ENCODE measurements around the gene SLC1A6.
"Not testable (repeated sequence)": the region's sequence is repeated elsewhere in the genome, so short reads cannot be mapped to it uniquely, and the experiment has no call there.

SLC1A6 gene

GRCh38 chr19:14954071-14954655 is 25.5 kb downstream of the SLC1A6 start:
- DNase-seq: no peak

GRCh38 chr19:14952767-14953166 is 26.9 kb downstream of the SLC1A6 start:
- no peak for DNase-seq

GRCh38 chr19:14950421-14950820 is 29.2 kb downstream of the SLC1A6 start:
- DNase-seq: no peak

GRCh38 chr19:14949876-14950275 is 29.8 kb downstream of the SLC1A6 start:
- DNase-seq: no peak

- not testable (repeated sequence) for DNase-seq
These were observed 30.3 kb downstream of the SLC1A6 start for GRCh38 chr19:14949413-14949812.

- no peak for DNase-seq
These were observed 35.2 kb downstream of the SLC1A6 start for GRCh38 chr19:14944456-14944855.

GRCh38 chr19:14943601-14944000 is 36.1 kb downstream of the SLC1A6 start:
- no peak for DNase-seq

GRCh38 chr19:14941189-14941588 is 38.5 kb downstream of the SLC1A6 start, which contains the start of gene OR7C2:
TSS of gene OR7C2 (plus strand) at chr19:14941489. CDS start at chr19:14941489, 0 bp downstream.
- DNase-seq: no peak

GRCh38 chr19:14940266-14940665 is 39.4 kb downstream of the SLC1A6 start:
- DNase-seq: no peak

- DNase-seq: no peak
These were observed 46.2 kb downstream of the SLC1A6 start for GRCh38 chr19:14933506-14933905.

- DNase-seq: no peak
These were observed 62.8 kb downstream of the SLC1A6 start for GRCh38 chr19:14916848-14917247.

GRCh38 chr19:14915116-14915515 is 64.5 kb downstream of the SLC1A6 start:
- DNase-seq: no peak

- no peak for DNase-seq
These were observed 73.0 kb downstream of the SLC1A6 start for GRCh38 chr19:14906711-14907110.

- no peak for DNase-seq
These were observed 77.9 kb downstream of the SLC1A6 start for GRCh38 chr19:14901675-14902260.
